ENCODE data around the gene RNPEPL1.

- TF ChIP-seq POLR2AphosphoS5 (IDR thresholded peaks at IDR 0.05; ENCODE audit: low read depth) (no peak), SPI1 (IDR thresholded peaks at IDR 0.05; ENCODE audit: borderline replicate concordance, low read depth) (no peak), REST (IDR thresholded peaks at IDR 0.05; ENCODE audit: insufficient replicate concordance, low read depth) (no peak), GABPA (IDR thresholded peaks at IDR 0.05; ENCODE audit: low read depth) (no peak)
- TF ChIP-seq, protein P1, sequence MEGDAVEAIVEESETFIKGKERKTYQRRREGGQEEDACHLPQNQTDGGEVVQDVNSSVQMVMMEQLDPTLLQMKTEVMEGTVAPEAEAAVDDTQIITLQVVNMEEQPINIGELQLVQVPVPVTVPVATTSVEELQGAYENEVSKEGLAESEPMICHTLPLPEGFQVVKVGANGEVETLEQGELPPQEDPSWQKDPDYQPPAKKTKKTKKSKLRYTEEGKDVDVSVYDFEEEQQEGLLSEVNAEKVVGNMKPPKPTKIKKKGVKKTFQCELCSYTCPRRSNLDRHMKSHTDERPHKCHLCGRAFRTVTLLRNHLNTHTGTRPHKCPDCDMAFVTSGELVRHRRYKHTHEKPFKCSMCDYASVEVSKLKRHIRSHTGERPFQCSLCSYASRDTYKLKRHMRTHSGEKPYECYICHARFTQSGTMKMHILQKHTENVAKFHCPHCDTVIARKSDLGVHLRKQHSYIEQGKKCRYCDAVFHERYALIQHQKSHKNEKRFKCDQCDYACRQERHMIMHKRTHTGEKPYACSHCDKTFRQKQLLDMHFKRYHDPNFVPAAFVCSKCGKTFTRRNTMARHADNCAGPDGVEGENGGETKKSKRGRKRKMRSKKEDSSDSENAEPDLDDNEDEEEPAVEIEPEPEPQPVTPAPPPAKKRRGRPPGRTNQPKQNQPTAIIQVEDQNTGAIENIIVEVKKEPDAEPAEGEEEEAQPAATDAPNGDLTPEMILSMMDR (IDR thresholded peaks at IDR 0.05; ENCODE audit: insufficient read depth, low read length): no peak
Observed at GRCh38 chr2:240585101-240585500, 16.8 kb downstream of the RNPEPL1 start.

Measured in HL-60 (cell line).